Left ventricle myocardium superior (tissue), 1 donor: ENCODE results near the gene DCAF8. TPM values are rescaled to one million over a fixed set of nuclear protein-coding genes. Genes with fewer than 3 reads are reported as not detected.

ENCODE experiments used
- ATAC-seq: fragments of 200-7000 bp; cut with Tn5 transposase; one replicate; pipeline ENCODE4 v1.9.1; 2020; ENCODE audit warnings: mild to moderate bottlenecking, moderate library complexity
- DNase-seq: peaks from one replicate; pipeline ENCODE4 v3.0.0-alpha.2; 2020
- intact Hi-C: fragments of 100-400 bp; cut with micrococcal nuclease; formaldehyde crosslinking; loops from one replicate; pipeline ENCODE4 v1.11.0; 2022
- total RNA-seq: library from RNA; stranded (reverse); fragmentation: NEBNext Ultra II Directional; extraction: Animal tissue kit (Norgen Biotek cat#: 25700); gene quantifications from one replicate; pipeline ENCODE4 v1.2.1, GENCODE V29; 2021
- donor health status: DM: no; HTN: yes; CAD: no; lungs with severe emphysema.

DCAF8 gene
- total RNA-seq, 1 donor from 2014 or later: 145 TPM

DNA sequence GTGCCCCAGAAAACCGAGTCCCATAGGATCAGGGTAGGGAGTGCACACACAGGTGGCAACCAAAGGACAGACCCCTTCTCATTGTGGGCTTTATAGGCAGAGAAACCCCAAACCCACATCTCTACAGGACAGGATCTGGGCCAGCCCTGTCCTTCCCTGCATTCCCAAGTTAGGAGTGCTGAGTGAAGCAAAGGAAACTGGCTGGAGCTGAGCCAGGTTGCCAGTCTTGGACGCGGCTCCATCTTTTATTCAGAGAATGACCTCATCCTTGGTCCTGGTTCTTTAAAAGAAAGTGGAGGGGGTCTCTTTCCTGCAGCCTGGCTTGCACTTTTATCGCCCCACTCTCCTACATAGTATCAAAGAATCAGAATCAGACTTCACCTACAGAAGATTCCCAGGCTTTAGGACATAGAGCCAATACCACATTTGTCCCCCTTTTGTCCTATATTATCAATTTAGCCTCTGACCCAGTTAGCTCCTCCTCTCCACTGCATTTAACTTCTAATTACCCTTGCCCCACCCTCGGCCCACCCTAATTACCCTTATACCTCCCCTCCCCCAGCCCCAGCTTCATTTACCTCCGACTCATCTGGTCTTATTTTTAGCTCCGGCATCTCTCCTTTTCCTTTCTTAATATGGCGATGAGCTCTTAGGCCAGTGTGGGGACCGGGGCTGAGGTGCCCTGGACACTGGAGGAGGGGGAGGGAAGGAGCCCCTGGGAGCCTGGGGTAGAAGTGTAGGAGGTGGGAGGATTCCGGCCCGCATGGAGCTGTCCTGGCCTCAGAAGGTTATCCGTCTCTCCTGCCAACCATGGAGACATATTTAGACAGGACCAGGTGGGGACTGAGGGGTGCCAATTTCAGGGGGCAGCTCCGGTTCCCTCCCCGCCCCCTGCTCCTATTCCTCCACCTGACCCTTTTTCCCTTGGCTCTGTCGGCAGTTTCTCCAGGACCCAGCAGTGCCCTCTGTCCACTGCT lies 72.4 kb downstream of the DCAF8 start, which contains the start of gene CASQ1:
TSS of gene CASQ1 (plus strand) at position 927 of the 977 bp plus-strand sequence. CDS start 177 bp downstream, outside the sequence.
- intact Hi-C loops: loop anchor here (10.0 kb wide), 2 partner anchors 65 to 85 kb away; no protein-coding TSS in a partner anchor
- peak; percentile 62 for ATAC-seq

DNA sequence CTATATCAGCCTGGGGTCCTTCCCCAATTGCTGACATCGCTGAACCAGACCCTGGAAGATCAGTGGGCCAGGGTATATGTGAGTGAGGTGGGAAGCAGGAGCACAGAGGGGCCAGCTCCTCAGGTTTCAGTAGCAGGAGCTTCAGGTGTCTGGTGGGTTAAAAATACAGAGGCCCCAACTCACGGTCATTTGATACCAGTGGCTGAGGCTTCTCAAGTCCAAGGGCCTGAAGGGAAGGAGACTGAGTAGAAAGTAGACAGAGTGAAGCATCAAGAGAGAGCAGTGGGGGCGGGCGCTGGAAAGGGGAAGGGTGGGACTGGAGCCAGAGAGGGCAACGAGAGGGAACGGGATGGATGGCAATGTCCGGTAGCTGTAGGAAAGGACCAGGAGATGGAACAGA lies 74.0 kb downstream of the DCAF8 start:
- intact Hi-C loops: no loop called here
- DNase-seq (no peak), ATAC-seq (no peak)

More for the DNA sequence above, 72.4 kb downstream of the DCAF8 start, which contains the start of gene CASQ1:
- peak; percentile 69 for DNase-seq

GRCh38 chr1:160187407-160187806 lies 74.9 kb downstream of the DCAF8 start:
- intact Hi-C loops: no loop called here
- DNase-seq (no peak), ATAC-seq (no peak)

- DNase-seq: no peak
- intact Hi-C loops: no loop called here
- ATAC-seq: no peak
Measured at GRCh38 chr1:160186729-160187128, 75.6 kb downstream of the DCAF8 start.

GRCh38 chr1:160186246-160186645 lies 76.1 kb downstream of the DCAF8 start:
- intact Hi-C loops: no loop called here
- ATAC-seq (no peak), DNase-seq (no peak)

- DNase-seq: no peak
- ATAC-seq: no peak
- intact Hi-C loops: no loop called here
Measured at GRCh38 chr1:160179336-160179735, 83.0 kb downstream of the DCAF8 start.

DNA sequence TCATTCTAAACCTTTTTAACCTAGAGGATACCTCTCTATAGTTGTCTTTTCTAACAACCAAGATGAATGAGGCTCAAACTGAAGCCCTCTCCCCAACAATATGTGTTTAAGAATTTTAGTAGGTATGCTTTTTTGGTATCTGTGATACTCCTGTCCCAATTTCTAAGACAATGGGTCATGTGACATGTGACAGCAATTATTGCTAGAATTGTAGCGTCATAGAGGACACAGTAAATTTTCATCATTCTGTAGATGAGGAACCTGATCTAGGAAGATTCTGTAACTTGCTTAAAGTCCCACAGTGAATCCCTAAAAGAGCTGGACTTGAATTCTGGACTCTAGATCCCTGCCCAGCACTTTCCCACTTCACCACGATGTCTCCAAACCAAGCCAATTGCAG lies 83.6 kb downstream of the DCAF8 start:
- no peak for DNase-seq
- intact Hi-C loops: no loop called here
- ATAC-seq: no peak

DNA sequence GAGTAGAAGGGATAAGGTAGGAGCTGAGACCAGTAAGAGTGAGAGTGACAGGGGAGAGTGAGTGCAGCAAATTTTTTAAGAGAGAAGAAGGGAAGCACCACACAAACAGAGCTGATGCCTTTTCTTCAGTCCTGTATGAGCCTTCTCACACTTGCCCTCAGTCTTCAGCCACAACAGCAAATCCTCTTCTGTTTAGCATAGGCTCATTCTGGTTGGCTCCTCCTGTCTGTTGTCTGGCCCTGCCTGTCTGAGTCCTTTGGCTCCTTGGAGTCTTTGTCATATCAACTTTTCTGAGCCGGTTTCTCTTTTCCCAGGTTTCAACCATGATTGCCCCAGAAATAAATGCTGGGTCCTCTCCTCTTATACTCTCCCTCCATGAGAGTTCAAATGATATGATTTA lies 84.7 kb downstream of the DCAF8 start:
- ATAC-seq: no peak
- intact Hi-C loops: no loop called here
- DNase-seq: no peak

GRCh38 chr1:160177231-160177630 lies 85.1 kb downstream of the DCAF8 start:
- ATAC-seq: no peak
- intact Hi-C loops: no loop called here

GRCh38 chr1:160171980-160172379 lies 90.4 kb downstream of the DCAF8 start:
- DNase-seq (no peak), ATAC-seq (no peak)
- intact Hi-C loops: no loop called here

More at GRCh38 chr1:160177231-160177630, 85.1 kb downstream of the DCAF8 start:
- DNase-seq: no peak

- DNase-seq (no peak), ATAC-seq (no peak)
- intact Hi-C loops: no loop called here
Measured at GRCh38 chr1:160171354-160171753, 91.0 kb downstream of the DCAF8 start.

DNA sequence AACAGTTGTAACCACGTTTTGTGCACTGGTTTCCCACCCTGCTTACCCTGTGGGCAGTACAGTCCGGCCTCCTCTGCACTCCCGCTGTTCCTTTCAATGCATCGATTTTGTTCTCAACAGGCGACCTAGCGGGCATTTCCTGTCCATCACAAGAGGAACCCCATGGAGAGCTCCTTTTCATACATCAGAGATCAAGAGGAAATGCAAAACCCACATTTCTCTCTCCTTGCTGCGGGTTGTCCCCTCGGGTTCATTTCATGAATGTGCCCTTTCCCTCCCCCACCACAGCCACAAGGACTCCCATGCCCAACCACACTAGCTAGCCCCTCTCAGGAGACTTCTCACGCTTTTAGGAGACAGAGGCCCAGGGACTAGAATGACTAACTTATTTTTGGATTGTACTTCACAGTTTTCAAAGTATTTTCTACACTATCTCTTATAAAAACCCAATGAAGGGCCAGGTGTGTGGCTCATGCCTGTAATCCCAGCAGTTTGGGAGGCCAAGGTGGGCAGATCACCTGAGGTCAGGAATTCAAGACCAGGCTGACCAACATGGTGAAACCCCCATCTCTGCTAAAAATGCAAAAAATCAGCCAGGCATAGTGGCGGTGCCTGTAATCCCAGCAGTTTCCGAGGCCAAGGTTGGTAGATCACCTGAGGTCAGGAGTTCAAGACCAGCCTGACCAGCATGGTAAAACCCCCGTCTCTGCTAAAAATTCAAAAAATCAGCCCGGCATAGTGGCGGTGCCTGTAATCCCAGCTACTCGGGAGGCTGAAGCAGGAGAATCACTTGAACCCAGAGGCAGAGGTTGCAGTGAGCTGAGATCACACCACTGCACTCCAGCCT lies 92.6 kb downstream of the DCAF8 start:
- intact Hi-C loops: no loop called here
- no peak for DNase-seq
- ATAC-seq: no peak

DNA sequence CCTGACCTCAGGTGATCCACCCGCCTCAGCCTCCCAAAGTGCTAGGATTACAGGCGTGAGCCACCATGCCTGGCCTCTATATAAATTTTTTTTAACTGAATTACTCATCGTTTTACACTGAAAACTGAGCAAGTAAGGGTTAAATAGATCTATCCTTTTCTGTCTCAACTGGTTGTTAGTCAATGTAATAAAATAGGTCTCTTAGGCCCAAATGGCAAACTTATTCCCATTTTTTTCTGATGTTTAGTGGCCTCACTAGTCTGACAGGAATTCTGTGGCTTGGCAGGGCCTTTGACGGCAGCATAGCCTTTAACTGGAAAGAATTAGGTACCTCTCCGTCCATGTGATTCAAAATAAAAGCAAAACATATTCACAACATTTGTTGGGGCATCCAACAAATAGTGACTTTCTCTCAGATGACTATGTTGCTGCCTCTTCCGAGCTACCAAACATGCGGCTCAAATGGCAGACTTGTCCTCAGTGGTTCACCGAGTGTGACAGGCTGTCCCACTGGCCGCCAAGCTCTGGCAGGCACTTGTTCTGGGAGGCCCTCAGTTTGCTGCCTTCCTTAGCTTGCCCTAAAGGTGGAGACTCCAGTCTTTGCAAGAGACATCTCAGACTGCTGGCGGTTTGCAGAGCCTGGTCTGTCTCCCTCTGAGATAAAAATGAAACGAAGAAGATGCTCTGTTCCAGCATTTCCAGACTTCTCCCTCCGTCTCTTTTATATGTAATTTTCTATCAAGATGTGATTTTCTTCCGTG lies 93.6 kb downstream of the DCAF8 start:
- intact Hi-C loops: no loop called here
- no peak for DNase-seq
- ATAC-seq: no peak

DNA sequence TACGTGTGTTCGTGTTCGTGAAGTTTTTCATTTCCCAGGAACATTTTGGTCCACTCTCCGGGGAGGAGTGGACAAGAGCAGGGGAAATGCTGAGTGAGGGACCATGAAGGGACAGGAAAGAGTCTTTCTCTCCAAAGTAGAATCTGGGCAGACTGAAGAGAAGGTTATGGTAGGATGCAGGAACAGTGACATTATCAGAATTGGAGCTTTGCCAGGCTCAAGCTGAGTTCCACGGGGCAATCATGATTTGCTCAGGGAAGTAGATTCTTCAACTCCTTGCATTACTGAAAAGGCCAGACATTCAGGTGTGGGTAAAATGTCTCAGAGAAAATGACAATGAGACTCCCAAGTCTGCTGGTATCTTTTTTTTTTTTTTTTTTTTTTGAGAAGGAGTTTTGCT lies 94.3 kb downstream of the DCAF8 start:
- ATAC-seq (no peak), DNase-seq (no peak)
- intact Hi-C loops: no loop called here

- intact Hi-C loops: no loop called here
- ATAC-seq: no peak
Measured at GRCh38 chr1:160167580-160167979, 94.8 kb downstream of the DCAF8 start.

GRCh38 chr1:160167056-160167455 lies 95.3 kb downstream of the DCAF8 start:
- ATAC-seq (no peak), DNase-seq (no peak)
- intact Hi-C loops: no loop called here

More at GRCh38 chr1:160167580-160167979, 94.8 kb downstream of the DCAF8 start:
- DNase-seq: no peak

DNA sequence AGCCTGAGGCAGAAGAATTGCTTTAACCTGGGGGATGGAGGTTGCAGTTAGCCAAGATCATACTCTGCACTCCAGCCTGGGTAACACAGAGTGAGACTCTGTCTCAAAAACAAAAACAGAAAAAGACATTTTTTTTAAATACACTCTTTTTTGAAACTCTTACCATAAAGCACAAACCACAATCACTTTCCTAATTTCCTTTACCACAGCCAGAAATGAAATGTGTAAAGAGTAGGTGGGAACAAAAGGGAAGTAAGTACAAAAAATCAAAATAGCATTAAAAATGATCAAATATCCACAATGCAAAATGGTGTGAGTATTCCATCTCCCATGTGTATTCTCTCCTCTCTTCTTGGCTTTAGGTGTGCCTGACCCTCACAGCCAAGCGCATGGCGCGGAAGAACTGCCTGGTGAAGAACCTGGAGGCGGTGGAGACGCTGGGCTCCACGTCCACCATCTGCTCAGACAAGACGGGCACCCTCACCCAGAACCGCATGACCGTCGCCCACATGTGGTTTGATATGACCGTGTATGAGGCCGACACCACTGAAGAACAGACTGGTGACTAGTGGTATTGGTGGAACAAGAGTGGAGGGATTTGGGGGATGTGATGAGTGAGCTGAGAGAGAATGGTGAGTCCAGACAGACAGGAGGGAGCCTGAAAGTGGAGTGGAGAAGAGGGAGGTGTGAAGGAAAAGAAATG lies 96.0 kb downstream of the DCAF8 start:
- DNase-seq (no peak), ATAC-seq (no peak)
- intact Hi-C loops: no loop called here
